Fibroblast of lung (primary cell): ENCODE measurements around the gene SCP2. TPM values are rescaled to one million over a fixed set of nuclear protein-coding genes. Genes with fewer than 3 reads are reported as not detected.

Source experiments
- DNase-seq, 2 donors: peaks; one replicate each; pipeline versions ENCODE4 v3.0.0 to v3.0.0-alpha.2; 2010; ENCODE audit warnings: low read depth in 2 of 2
- H2AFZ ChIP-seq: 2 replicates; pipeline ENCODE4 v1.5.1; 2012; ENCODE audit warnings: low read length, control low read depth, inconsistent platforms
- H3K27ac ChIP-seq: 2 replicates; pipeline ENCODE4 v1.5.1; 2011; ENCODE audit warnings: low read length, control low read depth; ENCODE audit not compliant: insufficient read depth
- H3K27me3 ChIP-seq: 2 replicates; pipeline ENCODE4 v1.5.1; 2011; ENCODE audit warnings: mild to moderate bottlenecking, low read length; ENCODE audit not compliant: control insufficient read depth, insufficient read depth
- H3K36me3 ChIP-seq: 2 replicates; pipeline ENCODE4 v1.5.1; 2011; ENCODE audit warnings: low read length; ENCODE audit not compliant: control insufficient read depth, insufficient read depth
- H3K4me1 ChIP-seq: 2 replicates; pipeline ENCODE4 v1.5.1; 2011; ENCODE audit warnings: low read length; ENCODE audit not compliant: control insufficient read depth, insufficient read depth; ENCODE audit errors: extremely low read depth
- H3K4me2 ChIP-seq: 2 replicates; pipeline ENCODE4 v1.5.1; 2011; ENCODE audit warnings: low read length, control low read depth; ENCODE audit not compliant: insufficient read depth; ENCODE audit errors: extremely low read depth
- H3K4me3 ChIP-seq, 4 experiments: fragments of 200-600 bp in 1 of 4; sonication (generic) in 1 of 4; replicated peaks in 1 of 4; 2 replicates each; pipeline ENCODE4 v1.5.1; 2011 to 2016; ENCODE audit warnings: low read length in 4 of 4, low read depth in 3 of 4, mild to moderate bottlenecking in 3 of 4, control low read depth in 2 of 4, inconsistent platforms in 1 of 4, mixed read lengths in 1 of 4; ENCODE audit not compliant: insufficient read depth in 1 of 4; ENCODE audit errors: control extremely low read depth in 1 of 4
- H3K79me2 ChIP-seq: 2 replicates; pipeline ENCODE4 v1.5.1; 2012; ENCODE audit warnings: mild to moderate bottlenecking, low read length, inconsistent platforms; ENCODE audit not compliant: control insufficient read depth, insufficient read depth
- H3K9ac ChIP-seq: 2 replicates; pipeline ENCODE4 v1.5.1; 2011; ENCODE audit warnings: mild to moderate bottlenecking, low read length, control low read depth; ENCODE audit not compliant: insufficient read depth
- H3K9me3 ChIP-seq: 2 replicates; pipeline ENCODE4 v1.5.1; 2012; ENCODE audit warnings: low read depth, low read length; ENCODE audit not compliant: control insufficient read depth, insufficient read depth
- H4K20me1 ChIP-seq: 2 replicates; pipeline ENCODE4 v1.5.1; 2011; ENCODE audit warnings: low read length; ENCODE audit not compliant: control insufficient read depth, insufficient read depth; ENCODE audit errors: extremely low read depth
- CTCF ChIP-seq, 2 donors: IDR thresholded peaks in 1 of 2; conservative IDR thresholded peaks in 1 of 2; 1 replicate in 1 of 2; 2 replicates in 1 of 2; pipeline ENCODE4 v1.5.1; 2011 to 2012; ENCODE audit warnings: low read length in 2 of 2, control low read depth in 1 of 2, inconsistent platforms in 1 of 2, low read depth in 1 of 2, mild to moderate bottlenecking in 1 of 2
- EZH2 ChIP-seq: IDR thresholded peaks from 2 replicates; pipeline ENCODE4 v1.5.1; 2012; ENCODE audit warnings: low read length, control low read depth, mild to moderate bottlenecking; ENCODE audit errors: missing control alignments
- polyA plus RNA-seq, 2 donors: library from polyadenylated mRNA; depleted of rRNA in 1 of 2; stranded (reverse) in 1 of 2; unstranded in 1 of 2; fragments of >200 nt; gene quantifications; 2 replicates each; pipeline ENCODE4 v1.2.1, GENCODE V29; 2011 to 2012; ENCODE audit warnings: missing spikeins in 1 of 2
- total RNA-seq: library from RNA; depleted of rRNA; stranded (reverse); fragments of >200 nt; gene quantifications from 2 replicates; pipeline ENCODE4 v1.2.1, GENCODE V29; 2014

SCP2 gene
- total and polyA plus RNA-seq, 2 donors (not counting 1 experiment from before 2014, with no cell fraction given), result 222 to 305 TPM

GRCh38 chr1:53081384-53082066 lies 154.4 kb downstream of the SCP2 start:
- H2AFZ ChIP-seq, result no peak overlapping the region

GRCh38 chr1:53082826-53083455 lies 155.9 kb downstream of the SCP2 start:
- no peak overlapping the region for H3K9ac ChIP-seq
- H3K79me2 ChIP-seq, result no peaks in the 10 kb centered on the region
- no peak overlapping the region for H3K4me2 ChIP-seq
- H3K27me3 ChIP-seq, result no peaks in the 10 kb centered on the region
- no peaks in the 10 kb centered on the region for H3K9me3 ChIP-seq
- no peak for DNase-seq
- peaks cover 4% of the 10 kb centered on the region for H3K4me1 ChIP-seq
- no peak overlapping the region for H2AFZ ChIP-seq
- no peaks in the 10 kb centered on the region for H4K20me1 ChIP-seq
- peaks cover 15% of the 10 kb centered on the region for H3K36me3 ChIP-seq
- TF ChIP-seq CTCF (conservative IDR thresholded peaks at IDR 0.05 in 1 of 2, IDR thresholded peaks at IDR 0.05 in 1 of 2; ENCODE audit: low read depth in 1 of 2, low read length in 2 of 2), result no peak
- H3K4me3 ChIP-seq, result no peak overlapping the region
- no peak overlapping the region for H3K27ac ChIP-seq

More at GRCh38 chr1:53081384-53082066, 154.4 kb downstream of the SCP2 start:
- no peak overlapping the region for H3K4me2 ChIP-seq
- H3K27ac ChIP-seq, result no peak overlapping the region
- no peak overlapping the region for H3K9ac ChIP-seq
- peaks cover 4% of the 10 kb centered on the region for H3K4me1 ChIP-seq
- H3K36me3 ChIP-seq, result peaks cover 17% of the 10 kb centered on the region
- H3K27me3 ChIP-seq, result no peaks in the 10 kb centered on the region
- no peak for TF ChIP-seq EZH2
- TF ChIP-seq CTCF (conservative IDR thresholded peaks at IDR 0.05 in 1 of 2, IDR thresholded peaks at IDR 0.05 in 1 of 2; ENCODE audit: low read depth in 1 of 2, low read length in 2 of 2), result no peak
- H3K9me3 ChIP-seq, result no peaks in the 10 kb centered on the region
- no peaks in the 10 kb centered on the region for H4K20me1 ChIP-seq
- no peaks in the 10 kb centered on the region for H3K79me2 ChIP-seq
- no peak overlapping the region for H3K4me3 ChIP-seq
- DNase-seq, result no peak

- Histone ChIP-seq H3K79me2 (no peaks in the 10 kb centered on the region), H3K27ac (no peak overlapping the region), H3K4me3 (no peak overlapping the region), H3K9ac (no peak overlapping the region), H3K4me2 (no peak overlapping the region), H3K36me3 (peaks cover 11% of the 10 kb centered on the region), H4K20me1 (no peaks in the 10 kb centered on the region), H3K9me3 (no peaks in the 10 kb centered on the region), H3K27me3 (no peaks in the 10 kb centered on the region), H3K4me1 (peaks cover 6% of the 10 kb centered on the region), H2AFZ (no peak overlapping the region)
- no peak for DNase-seq
- TF ChIP-seq EZH2 (no peak), CTCF (conservative IDR thresholded peaks at IDR 0.05 in 1 of 2, IDR thresholded peaks at IDR 0.05 in 1 of 2; ENCODE audit: low read depth in 1 of 2, low read length in 2 of 2) (no peak)
Observed at GRCh38 chr1:53083636-53084588, 156.8 kb downstream of the SCP2 start.
